HCT116 (cell line): ENCODE data around the gene TAF1B. TPM values are rescaled to one million over a fixed set of nuclear protein-coding genes. Genes with fewer than 3 reads are reported as not detected.

Experiments used
- ATAC-seq: fragments of 200-7000 bp; cut with Tn5 transposase; 2 replicates; pipeline ENCODE4 v1.9.1; 2020; ENCODE audit warnings: mild to moderate bottlenecking, moderate library complexity
- BruUV-seq: library from RNA; stranded (reverse); fragments of 400-500 nt; replicated peaks from 2 replicates; lab custom pipeline; 2021; lab: Mats Ljungman, UMichigan
- CTCF ChIA-PET: fragments of 300-600 bp; sonication (Branson Sonifier 250); formaldehyde crosslinking; loops from one replicate; lab custom pipeline; 2021; ENCODE audit warnings: antibody characterized with exemption; lab: Charles Lee
- POLR2A ChIA-PET: fragments of 300-600, 350-600 bp; sonication (Branson Sonifier 250); formaldehyde crosslinking; loops from one replicate; lab custom pipeline; 2021; ENCODE audit warnings: antibody characterized with exemption; lab: Charles Lee
- RAD21 ChIA-PET, 2 experiments: fragments of 300-600 bp; sonication (Branson Sonifier 250); formaldehyde crosslinking; loops; one replicate each; lab custom pipeline; 2023; ENCODE audit warnings: low total read pairs in 2 of 2; ENCODE audit not compliant: uncharacterized antibody in 2 of 2, unreplicated experiment in 2 of 2, low non-redundant PET in 1 of 2; lab: Charles Lee
- DNase-seq: peaks from one replicate; pipeline ENCODE4 v3.0.0-alpha.2; 2010; ENCODE audit warnings: low read depth, low spot score
- H2AFZ ChIP-seq: fragments of 200-600 bp; shearing (Covaris generic), sonication (generic); 2 replicates; pipeline ENCODE4 v1.6.1; 2017; ENCODE audit warnings: low read depth, mixed run types, mixed read lengths, antibody characterized with exemption, low read length; ENCODE audit not compliant: poor library complexity, severe bottlenecking
- H3K27ac ChIP-seq: 2 replicates; pipeline ENCODE4 v1.5.1; 2012; ENCODE audit warnings: low read depth, low read length
- H3K27me3 ChIP-seq: fragments of 200-600 bp; sonication (generic); 2 replicates; pipeline ENCODE4 v1.6.1; 2016; ENCODE audit warnings: mixed run types, low read length, mixed read lengths; ENCODE audit not compliant: insufficient read depth
- H3K36me3 ChIP-seq, 2 experiments: fragments of 200-500 bp in 1 of 2; fragments of 200-600 bp in 1 of 2; sonication (Bioruptor generic) in 1 of 2; sonication (generic) in 1 of 2; 2 replicates each; pipeline versions ENCODE4 v1.5.1 to v1.6.1; 2014 to 2016; ENCODE audit warnings: low read length in 2 of 2, inconsistent platforms in 1 of 2, mixed read lengths in 1 of 2, mixed run types in 1 of 2; ENCODE audit not compliant: insufficient read depth in 2 of 2, control insufficient read depth in 1 of 2
- H3K4me1 ChIP-seq, 2 experiments: fragments of 200-600 bp in 1 of 2; sonication (generic) in 1 of 2; 2 replicates each; pipeline versions ENCODE4 v1.5.1 to v1.6.1; 2012 to 2017; ENCODE audit warnings: low read length in 2 of 2, inconsistent platforms in 1 of 2, mild to moderate bottlenecking in 1 of 2, mixed read lengths in 1 of 2, mixed run types in 1 of 2, moderate library complexity in 1 of 2; ENCODE audit not compliant: insufficient read depth in 2 of 2, control insufficient read depth in 1 of 2
- H3K4me2 ChIP-seq: fragments of 200-600 bp; sonication (generic); 2 replicates; pipeline ENCODE4 v1.6.1; 2017; ENCODE audit warnings: mixed run types, low read length, mixed read lengths
- H3K4me3 ChIP-seq, 2 experiments: fragments of 200-600 bp in 1 of 2; sonication (generic) in 1 of 2; replicated peaks in 1 of 2; 2 replicates each; pipeline ENCODE4 v1.5.1; 2011 to 2016; ENCODE audit warnings: low read length in 2 of 2, control low read depth in 1 of 2, low read depth in 1 of 2, mild to moderate bottlenecking in 1 of 2, mixed read lengths in 1 of 2, mixed run types in 1 of 2
- H3K79me2 ChIP-seq: fragments of 200-600 bp; sonication (generic); 2 replicates; pipeline ENCODE4 v1.6.1; 2017; ENCODE audit warnings: mild to moderate bottlenecking, mixed run types, low read length, moderate library complexity, mixed read lengths; ENCODE audit not compliant: insufficient read depth
- H3K9ac ChIP-seq: fragments of 200-600 bp; sonication (generic); 2 replicates; pipeline ENCODE4 v1.6.1; 2016; ENCODE audit warnings: low read length, mixed read lengths
- H3K9me2 ChIP-seq: fragments of 200-600 bp; sonication (generic), shearing (Covaris generic); 2 replicates; pipeline ENCODE4 v1.6.1; 2017; ENCODE audit warnings: mixed run types, mild to moderate bottlenecking, moderate library complexity; ENCODE audit not compliant: insufficient read depth
- H3K9me3 ChIP-seq, 2 experiments: fragments of 200-500 bp in 1 of 2; fragments of 200-600 bp in 1 of 2; sonication (Bioruptor generic) in 1 of 2; sonication (generic) in 1 of 2; 2 replicates each; pipeline ENCODE4 v1.6.1; 2014 to 2017; ENCODE audit warnings: low read length in 2 of 2, mixed read lengths in 2 of 2, inconsistent platforms in 1 of 2, low read depth in 1 of 2, mild to moderate bottlenecking in 1 of 2, mixed run types in 1 of 2, moderate library complexity in 1 of 2; ENCODE audit not compliant: control insufficient read depth in 1 of 2, insufficient read depth in 1 of 2
- H4K20me1 ChIP-seq: fragments of 200-600 bp; sonication (generic), shearing (Covaris generic); 2 replicates; pipeline ENCODE4 v1.6.1; 2017; ENCODE audit warnings: mixed run types, mild to moderate bottlenecking, moderate library complexity; ENCODE audit not compliant: insufficient read depth
- ATF3 ChIP-seq: IDR thresholded peaks from 2 replicates; pipeline ENCODE4 v1.6.1; 2012
- ELF1 ChIP-seq: IDR thresholded peaks from 2 replicates; pipeline ENCODE4 v1.6.1; 2012; ENCODE audit warnings: low read depth, borderline replicate concordance
- POLR2A ChIP-seq: IDR thresholded peaks from 2 replicates; pipeline ENCODE4 v1.7.0; 2011; ENCODE audit warnings: borderline replicate concordance; ENCODE audit not compliant: insufficient read depth, insufficient read length; ENCODE audit errors: extremely low read depth
- POLR2AphosphoS5 ChIP-seq: IDR thresholded peaks from 2 replicates; pipeline ENCODE4 v1.6.1; 2011; ENCODE audit warnings: mild to moderate bottlenecking, low read depth, low read length, moderate library complexity
- RAD21 ChIP-seq: IDR thresholded peaks from 2 replicates; pipeline ENCODE4 v1.6.1; 2012; ENCODE audit warnings: low read depth, mild to moderate bottlenecking
- REST ChIP-seq: IDR thresholded peaks from 2 replicates; pipeline ENCODE4 v1.6.1; 2012; ENCODE audit warnings: low read depth
- SIN3A ChIP-seq: IDR thresholded peaks from 2 replicates; pipeline ENCODE4 v1.6.1; 2012; ENCODE audit warnings: low read depth
- SP1 ChIP-seq: IDR thresholded peaks from 2 replicates; pipeline ENCODE4 v1.6.1; 2012; ENCODE audit warnings: low read depth
- SRF ChIP-seq: IDR thresholded peaks from 2 replicates; pipeline ENCODE4 v1.6.1; 2012; ENCODE audit warnings: low read depth
- ZNF274 ChIP-seq: fragments of 200-500 bp; sonication (Bioruptor generic); IDR thresholded peaks from 2 replicates; pipeline ENCODE4 v1.6.1; 2014; ENCODE audit warnings: mild to moderate bottlenecking, low read depth, low read length, inconsistent platforms
- intact Hi-C: fragments of 100-400 bp; cut with micrococcal nuclease; formaldehyde crosslinking; loops from 2 replicates; pipeline ENCODE4 v1.10.0; 2022
- total RNA-seq: library from RNA; stranded (reverse); gene quantifications from one replicate; pipeline ENCODE4 v1.2.1, GENCODE V29; 2021; ENCODE audit not compliant: unreplicated experiment
- TF ChIP-seq, protein P1 (sequence below), 3 experiments: fragments of 200-600 bp in 1 of 3; sonication (generic) in 1 of 3; IDR thresholded peaks in 2 of 3; conservative IDR thresholded peaks in 1 of 3; 2 replicates each; pipeline ENCODE4 v1.5.1; 2012 to 2017; ENCODE audit warnings: low read depth in 2 of 3, low read length in 2 of 3, antibody characterized with exemption in 1 of 3, borderline replicate concordance in 1 of 3, control low read depth in 1 of 3, mild to moderate bottlenecking in 1 of 3, mixed read lengths in 1 of 3, mixed run types in 1 of 3, moderate library complexity in 1 of 3; ENCODE audit not compliant: insufficient read depth in 1 of 3
- TF ChIP-seq, protein P2 (sequence below): IDR thresholded peaks from 2 replicates; pipeline ENCODE4 v1.6.1; 2012

TAF1B gene
- total RNA-seq, 1 experiment from 2014 or later, result 27.9 TPM

GRCh38 chr2:9877026-9877425, 33.8 kb downstream of the TAF1B start:
- Histone ChIP-seq H3K9me3 (no peaks in the 10 kb centered on the region), H3K4me2 (no peak overlapping the region), H3K36me3 (peaks cover 4 to 24% of the 10 kb centered on the region in 2 experiments; a peak in 3 of 4 replicates), H4K20me1 (no peaks in the 10 kb centered on the region), H3K27ac (no peak overlapping the region), H3K4me1 (no peaks in the 10 kb centered on the region), H2AFZ (no peak overlapping the region), H3K27me3 (no peaks in the 10 kb centered on the region), H3K9me2 (no peaks in the 10 kb centered on the region), H3K4me3 (no peak overlapping the region), H3K9ac (no peak overlapping the region), H3K79me2 (no peaks in the 10 kb centered on the region)
- DNase-seq (no peak), ATAC-seq (no peak)
- ChIA-PET CTCF (no interaction called here), RAD21 (interaction anchor here in 1 of 2 experiments (0.9 kb wide), 1 partner anchor 17 kb away, joined by 3 read pairs; no protein-coding TSS in a partner anchor), POLR2A (no interaction called here)
- BruUV-seq, result no TSS peak
- intact Hi-C loops, result no loop called here
- TF ChIP-seq SRF, result no peak
- no peak for TF ChIP-seq ATF3
- TF ChIP-seq REST, result no peak
- TF ChIP-seq ELF1, result no peak
- TF ChIP-seq, protein P1, sequence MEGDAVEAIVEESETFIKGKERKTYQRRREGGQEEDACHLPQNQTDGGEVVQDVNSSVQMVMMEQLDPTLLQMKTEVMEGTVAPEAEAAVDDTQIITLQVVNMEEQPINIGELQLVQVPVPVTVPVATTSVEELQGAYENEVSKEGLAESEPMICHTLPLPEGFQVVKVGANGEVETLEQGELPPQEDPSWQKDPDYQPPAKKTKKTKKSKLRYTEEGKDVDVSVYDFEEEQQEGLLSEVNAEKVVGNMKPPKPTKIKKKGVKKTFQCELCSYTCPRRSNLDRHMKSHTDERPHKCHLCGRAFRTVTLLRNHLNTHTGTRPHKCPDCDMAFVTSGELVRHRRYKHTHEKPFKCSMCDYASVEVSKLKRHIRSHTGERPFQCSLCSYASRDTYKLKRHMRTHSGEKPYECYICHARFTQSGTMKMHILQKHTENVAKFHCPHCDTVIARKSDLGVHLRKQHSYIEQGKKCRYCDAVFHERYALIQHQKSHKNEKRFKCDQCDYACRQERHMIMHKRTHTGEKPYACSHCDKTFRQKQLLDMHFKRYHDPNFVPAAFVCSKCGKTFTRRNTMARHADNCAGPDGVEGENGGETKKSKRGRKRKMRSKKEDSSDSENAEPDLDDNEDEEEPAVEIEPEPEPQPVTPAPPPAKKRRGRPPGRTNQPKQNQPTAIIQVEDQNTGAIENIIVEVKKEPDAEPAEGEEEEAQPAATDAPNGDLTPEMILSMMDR (IDR thresholded peaks at IDR 0.05 in 2 of 3, conservative IDR thresholded peaks at IDR 0.05 in 1 of 3; ENCODE audit: borderline replicate concordance in 1 of 3, insufficient read depth in 1 of 3, low read depth in 2 of 3, low read length in 2 of 3), result no peak
- TF ChIP-seq RAD21, result no peak
- no peak for TF ChIP-seq SIN3A
- TF ChIP-seq, protein P2, sequence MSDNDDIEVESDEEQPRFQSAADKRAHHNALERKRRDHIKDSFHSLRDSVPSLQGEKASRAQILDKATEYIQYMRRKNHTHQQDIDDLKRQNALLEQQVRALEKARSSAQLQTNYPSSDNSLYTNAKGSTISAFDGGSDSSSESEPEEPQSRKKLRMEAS, result no peak
- TF ChIP-seq POLR2AphosphoS5, result no peak
- TF ChIP-seq SP1, result no peak
- TF ChIP-seq ZNF274, result no peak
- no peak for TF ChIP-seq POLR2A
